T1000 (cell line): ENCODE results near the gene ACOX3.
A peak's percentile ranks its signal among the peaks of the same experiment; 100 is the strongest.

Source experiments
- DNase-seq: peaks from one replicate; lab custom pipeline; 2025; ENCODE audit warnings: mixed read lengths; lab: John Stamatoyannopoulos, UW

Gene ACOX3

GRCh38 chr4:8467016-8467415 is 26.5 kb upstream of the ACOX3 start:
- no peak for DNase-seq

GRCh38 chr4:8465615-8466611 is 25.4 kb upstream of the ACOX3 start:
- DNase-seq = no peak

DNA sequence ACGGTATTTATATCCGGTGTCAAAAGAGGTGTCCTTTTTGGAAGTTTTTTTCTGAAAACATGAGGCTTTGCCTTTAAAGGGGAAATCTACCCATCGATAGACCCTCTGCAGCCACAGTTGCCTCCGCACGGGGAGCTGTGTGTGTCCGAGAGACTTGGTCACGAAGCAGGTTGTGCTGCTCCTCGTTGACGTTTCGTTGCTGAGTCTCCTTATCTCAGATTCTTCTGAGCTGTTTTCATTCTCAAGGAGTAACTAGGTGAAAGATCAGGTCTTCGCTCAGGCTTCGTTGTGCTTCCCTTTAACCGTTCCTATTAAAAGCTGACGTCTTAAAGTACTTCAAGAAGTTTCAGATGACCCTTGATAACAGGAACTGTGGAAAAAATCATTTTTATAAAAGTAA is 23.9 kb upstream of the ACOX3 start:
- no peak for DNase-seq

DNA sequence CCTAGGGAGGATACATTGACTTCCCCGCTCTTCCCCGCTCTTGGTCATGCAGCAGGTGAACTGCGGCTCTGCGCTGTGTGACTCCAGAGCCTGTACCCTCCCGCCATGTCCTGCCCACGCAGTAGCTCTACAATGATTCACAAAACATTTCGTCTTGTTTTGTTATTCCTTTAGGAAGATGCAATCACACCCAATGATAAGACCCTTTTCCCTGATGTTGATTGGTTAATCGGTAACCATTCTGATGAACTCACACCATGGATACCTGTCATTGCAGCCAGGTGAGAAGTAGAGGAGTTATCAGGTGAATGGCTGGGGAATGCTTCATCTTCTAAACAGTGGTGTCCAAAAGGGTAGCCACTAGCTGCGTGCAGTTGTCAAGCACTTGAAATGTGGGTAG is 23.3 kb upstream of the ACOX3 start:
- no peak for DNase-seq

DNA sequence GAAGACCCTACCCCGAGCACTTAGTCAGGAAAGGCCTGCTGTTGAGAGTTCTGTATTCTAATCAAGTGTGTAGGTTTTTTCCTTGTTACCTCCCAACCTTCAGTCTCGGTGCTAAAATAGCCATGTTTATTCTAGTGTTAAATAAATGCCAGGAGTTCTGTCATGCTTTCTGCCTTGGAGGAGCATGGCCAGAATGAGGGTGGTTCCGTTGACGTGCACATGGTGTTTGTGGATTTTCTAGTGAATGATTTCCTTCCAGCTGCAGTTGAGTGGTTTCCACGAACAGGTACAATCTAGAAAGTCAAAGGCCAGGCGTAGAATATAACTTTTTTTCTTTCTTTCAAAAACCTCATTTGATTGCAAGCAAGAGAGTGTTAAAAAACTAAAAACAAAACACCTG is 21.1 kb upstream of the ACOX3 start:
- DNase-seq = no peak

DNA sequence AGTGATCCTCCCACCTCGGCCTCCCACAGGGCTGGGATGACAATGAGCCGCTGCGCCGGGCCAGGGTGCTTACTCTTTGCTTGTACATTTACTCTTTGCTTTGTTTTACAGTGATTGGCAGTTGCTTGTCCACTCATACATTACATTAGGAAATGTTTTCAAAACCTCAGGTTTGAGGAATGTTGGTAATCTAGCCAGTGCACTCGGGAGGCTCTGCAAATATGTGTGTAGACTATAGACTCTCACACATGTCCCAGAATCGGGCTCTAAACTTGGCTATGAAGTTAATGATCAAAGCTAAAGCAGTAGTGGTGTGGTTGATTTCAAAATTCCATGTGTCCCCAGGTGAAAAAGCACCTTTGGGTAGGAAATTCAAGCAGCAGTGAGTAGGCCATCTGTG is 20.6 kb upstream of the ACOX3 start:
- DNase-seq = no peak

DNA sequence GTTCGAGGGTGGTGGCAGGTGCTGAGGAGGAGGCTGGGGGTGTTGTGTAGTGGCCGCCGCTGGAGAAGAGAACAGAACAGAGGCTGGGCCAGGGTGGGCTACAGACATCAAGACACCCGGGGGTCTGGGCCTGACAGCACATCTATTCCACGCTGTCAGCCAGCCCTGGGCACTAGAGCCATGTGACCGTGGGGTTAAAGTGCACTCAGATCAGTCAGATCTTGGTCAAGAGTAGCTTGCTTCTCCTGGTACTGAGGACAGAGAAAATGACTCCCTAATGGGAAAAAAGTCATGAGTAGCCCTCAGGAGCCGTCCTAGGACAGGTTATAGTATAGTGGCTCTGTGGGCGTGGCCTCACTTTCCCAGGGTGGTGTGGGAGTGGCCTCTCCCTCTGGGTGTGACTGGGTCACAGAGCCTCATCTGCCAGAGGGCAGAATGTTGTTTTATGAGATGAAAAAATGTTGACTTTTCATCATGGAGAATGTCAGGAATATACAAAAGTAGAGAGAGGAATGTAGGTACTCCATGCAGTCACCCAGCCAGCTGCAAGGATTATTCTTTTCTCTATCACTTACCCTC is 19.4 kb upstream of the ACOX3 start:
- DNase-seq = no peak

DNA sequence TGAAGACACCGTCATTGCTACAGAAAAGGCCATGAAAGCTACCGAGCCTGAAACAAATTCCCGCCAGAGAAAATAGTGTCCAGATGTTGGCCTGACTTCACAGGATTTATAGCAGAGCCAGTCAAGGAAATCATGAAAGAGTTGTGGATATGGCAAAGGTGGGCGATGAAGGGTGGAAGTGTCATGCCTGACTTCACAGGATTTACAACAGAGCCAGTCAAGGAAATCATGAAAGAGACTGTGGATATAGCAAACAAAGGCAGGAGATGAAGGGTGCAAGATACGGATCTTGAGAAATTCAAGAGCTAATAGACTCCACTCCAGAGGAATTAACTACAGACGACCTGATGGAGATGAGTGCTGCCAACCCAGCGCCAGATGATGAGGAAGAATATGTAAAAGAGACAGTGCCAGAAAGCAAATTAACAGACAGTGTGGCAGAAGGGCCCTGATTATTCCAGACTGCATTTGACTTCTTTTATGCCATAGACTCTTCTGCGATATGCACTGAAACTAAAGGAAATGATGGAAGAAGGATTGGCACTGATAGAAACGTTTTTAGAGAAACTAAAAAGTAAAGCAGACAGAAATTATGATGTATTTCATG is 17.2 kb upstream of the ACOX3 start:
- no peak for DNase-seq

DNA sequence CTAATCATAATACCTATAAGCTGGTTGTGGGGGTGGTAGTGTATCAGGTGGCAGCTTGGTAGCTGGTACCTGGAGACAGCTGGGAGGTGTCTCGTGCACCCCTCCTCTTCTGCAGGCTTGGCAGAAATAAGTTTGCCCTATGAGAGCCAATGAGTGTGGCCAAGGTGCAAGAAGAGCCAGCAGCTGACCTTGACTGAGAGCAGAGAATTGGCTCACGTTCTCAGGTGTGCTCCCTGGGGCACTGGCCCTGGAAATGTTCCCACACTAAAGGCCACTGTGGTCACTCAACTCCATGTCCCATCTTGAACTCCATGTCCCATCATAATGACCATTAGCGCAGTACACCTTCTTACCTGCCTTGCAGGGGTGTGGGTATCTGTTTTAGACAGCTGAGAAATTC is 13.4 kb upstream of the ACOX3 start:
- no peak for DNase-seq

DNA sequence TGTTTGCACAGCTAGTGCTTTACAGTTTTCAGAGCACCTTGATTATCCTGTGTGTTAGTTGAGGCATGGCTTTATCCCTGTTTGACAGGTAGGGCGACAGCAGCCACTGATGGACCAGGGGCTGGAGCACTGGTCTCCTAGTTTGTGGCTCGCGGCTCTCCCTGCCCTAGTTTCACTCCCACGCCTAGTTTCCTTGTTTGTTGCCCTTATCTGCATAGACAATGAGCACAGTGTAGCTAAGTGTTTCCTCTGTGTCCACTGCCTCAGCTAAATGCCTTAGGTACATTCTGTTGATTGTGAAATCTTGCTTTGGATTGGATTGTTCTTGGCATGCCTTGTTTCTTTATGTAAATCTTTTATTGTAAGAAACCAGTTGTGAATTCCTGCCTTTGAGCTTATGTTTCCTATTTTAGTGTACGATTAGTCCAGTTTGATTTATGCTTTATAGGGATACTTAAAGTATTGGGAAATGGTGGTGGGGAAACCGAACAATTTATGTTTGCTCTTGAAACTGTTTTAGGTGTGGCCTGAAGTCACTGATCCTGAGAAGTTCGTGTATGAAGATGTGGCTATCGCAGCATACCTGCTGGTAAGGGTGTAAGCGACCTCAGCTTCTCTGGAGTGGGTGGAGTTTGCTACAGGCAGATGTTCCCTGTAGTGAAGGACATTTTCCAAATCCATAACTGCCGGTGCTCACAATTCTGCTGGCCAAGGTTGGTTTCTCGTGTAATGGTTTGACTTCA is 11.1 kb upstream of the ACOX3 start:
- DNase-seq = no peak

DNA sequence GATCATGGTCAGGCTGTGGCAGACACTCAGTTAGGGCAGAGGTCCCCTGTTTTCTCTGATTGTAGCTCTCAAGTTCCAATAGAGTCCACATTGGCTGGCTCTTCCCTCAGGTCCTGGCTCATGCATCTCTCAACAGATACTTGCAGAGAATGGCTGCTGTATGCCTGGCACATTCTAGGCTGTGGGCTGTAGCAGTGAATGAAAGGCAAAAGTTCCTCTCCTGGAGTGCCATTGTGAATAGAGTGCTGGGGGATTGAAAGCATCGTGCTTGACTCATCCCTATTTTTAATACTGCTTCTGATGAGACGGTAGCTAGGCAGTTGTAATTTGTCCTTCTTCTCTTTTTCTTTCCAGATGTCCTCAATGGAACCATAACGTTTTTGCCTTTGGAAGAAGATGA is 5.6 kb upstream of the ACOX3 start:
- no peak for DNase-seq

DNA sequence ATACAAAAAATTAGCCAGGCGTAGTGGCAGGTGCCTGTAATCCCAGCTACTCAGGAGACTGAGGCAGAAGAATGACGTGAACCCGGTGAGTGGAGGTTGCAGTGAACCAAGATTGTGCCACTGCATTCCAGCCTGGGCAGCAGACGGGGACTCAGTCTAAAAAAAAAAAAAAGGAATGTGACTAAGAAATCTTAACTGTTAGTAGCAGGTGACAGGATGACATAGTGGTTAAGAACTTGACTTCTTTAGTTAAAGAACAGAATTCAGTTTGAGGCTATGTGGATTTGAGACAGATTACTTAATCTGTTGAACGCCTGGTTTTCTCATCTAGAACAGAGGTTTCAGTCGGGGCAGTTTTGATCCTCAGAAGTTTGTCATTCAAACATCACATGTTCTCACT is 3.3 kb upstream of the ACOX3 start:
- no peak for DNase-seq

DNA sequence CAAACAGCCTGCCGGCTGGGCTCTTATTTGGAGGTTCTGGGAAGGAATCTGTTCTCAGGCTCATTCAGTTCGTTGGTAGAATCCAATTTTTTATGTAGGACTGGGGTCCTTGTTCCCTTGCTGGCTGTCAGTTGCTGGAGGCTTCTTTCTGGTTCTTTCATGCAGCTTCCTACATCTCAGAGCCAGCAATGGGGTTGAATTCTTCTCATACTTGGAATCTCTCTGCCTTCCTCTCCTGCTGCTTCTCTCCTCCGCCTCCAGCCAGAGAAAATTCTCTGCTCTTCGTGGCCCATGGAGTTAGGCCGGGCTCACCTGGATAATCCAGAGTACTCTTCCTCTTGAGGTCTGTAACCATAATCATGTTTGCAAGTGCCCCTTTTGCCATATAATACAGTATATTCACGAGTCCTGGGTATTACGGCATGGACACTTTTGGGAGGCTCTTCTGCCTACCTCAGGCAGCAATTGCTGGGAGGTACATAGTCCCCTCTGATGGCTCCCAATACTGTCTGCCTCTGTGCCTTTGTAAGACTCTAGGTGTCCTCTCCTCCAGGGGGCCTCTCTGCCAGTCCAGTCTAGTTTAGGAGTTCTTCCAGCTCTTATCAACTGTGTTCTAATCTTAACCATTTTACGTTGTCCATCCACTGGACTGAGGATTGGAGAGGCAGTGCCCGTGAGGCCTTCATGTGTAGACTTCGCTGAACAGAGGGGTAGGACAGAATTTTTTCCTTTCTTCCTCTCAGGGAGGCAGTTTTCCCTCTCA is 2.3 kb upstream of the ACOX3 start:
- DNase-seq = no peak

DNA sequence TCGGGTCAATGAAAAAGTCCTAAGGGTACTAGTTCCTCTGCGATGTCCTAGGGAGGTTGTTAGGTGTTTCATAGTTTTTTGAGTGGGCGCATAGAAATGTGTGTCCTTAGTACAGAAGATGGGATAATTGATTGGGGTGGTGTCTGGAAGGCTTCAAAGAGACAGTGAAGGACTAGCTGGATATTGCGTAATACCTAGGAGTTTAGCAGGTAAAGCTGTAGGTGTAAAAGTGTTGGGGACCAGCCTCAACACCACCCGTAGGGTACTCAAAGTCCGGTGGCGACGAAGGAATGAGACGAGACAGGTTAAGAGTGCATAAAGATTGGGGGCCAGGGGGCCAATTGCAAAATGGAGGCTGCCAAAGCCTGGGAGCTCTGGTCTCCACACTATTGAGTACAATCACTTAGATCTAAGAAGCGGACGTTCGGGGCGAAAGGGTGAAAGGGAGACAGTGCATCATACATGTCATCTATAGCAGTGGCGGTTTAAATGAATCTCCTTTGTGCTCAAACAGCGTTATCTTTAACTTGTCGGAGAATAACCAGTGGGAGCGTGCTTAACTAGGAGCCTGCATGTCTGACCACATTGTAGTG is 1.1 kb upstream of the ACOX3 start:
- no peak for DNase-seq

GRCh38 chr4:8439914-8440491 is 520 bp downstream of the ACOX3 start:
- DNase-seq = peak; percentile 50

DNA sequence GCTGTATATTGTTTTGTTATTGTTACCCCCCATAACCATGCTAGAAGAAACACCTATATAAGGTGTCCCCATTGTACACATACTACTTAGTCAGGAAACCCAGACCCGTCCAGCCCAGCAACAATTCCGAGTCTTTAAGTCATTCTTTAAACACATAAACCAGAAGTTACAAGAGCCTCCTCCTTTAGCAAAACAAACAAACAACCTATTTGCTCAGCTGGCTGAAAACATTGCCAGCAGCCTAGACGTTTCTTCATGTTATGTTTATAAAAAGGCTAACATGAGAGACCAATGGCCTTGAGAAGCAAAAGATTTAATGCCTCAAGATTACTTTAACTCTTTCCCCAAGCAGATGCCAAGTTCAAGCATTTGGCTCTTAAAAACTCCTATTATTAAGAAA is 1.4 kb downstream of the ACOX3 start:
- DNase-seq = no peak

DNA sequence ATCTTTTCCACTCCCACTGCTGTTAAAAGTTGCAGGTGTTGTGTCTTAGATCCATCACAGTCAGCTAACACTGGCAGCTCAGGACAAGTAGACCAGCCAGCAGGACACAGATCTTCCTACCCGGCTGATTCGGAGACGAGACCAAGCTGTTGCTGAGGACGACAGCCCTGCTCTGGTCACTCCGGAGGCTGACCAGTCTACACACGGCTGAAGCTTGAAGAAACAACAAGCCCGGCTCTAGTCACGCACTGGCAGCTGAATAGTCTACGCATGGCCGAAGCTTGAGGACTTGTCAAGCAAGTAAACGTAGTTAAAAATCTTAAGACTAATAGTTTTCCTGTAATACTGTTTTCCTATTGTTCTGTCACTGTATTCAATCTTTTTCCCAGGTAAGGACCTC is 1.8 kb downstream of the ACOX3 start:
- DNase-seq = no peak

- no peak for DNase-seq
Observed at GRCh38 chr4:8437281-8437680, 3.2 kb downstream of the ACOX3 start.

DNA sequence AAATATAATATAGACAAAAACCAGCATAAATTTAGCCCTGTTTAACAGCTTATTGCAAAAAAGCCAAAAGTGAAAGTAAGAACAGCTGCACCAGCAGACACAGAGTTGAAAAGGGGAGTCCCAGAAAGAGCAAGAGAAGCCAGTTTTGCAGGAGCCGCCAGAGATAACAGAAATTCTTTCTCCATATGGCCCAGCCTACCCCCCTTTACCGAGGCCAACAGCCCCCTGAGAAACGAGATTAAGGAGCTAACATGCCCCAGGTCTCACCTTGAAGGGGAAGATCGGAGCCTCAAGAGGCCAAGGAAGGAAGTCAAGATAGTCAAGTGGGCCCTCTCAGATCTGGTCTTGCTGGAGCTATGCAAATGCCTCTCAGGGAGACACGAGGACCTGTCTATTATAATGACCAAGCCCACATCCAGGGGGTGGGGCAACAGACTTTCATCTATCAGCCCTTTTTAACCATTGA is 4.8 kb downstream of the ACOX3 start:
- no peak for DNase-seq

- no peak for DNase-seq
Observed at GRCh38 chr4:8434251-8435073, 6.1 kb downstream of the ACOX3 start.
